GM18505 (cell line): ENCODE data around the gene ARRB2.

Experiments used
- ATAC-seq: cut with Tn5 transposase; IDR thresholded peaks from one replicate; pipeline ENCODE4 v1.9.1; 2021; ENCODE audit not compliant: unreplicated experiment
- POLR2A ChIP-seq: IDR thresholded peaks from 4 replicates; pipeline ENCODE4 v1.6.1; 2011; ENCODE audit warnings: borderline replicate concordance; ENCODE audit not compliant: insufficient read depth, insufficient read length; ENCODE audit errors: extremely low read depth

The ARRB2 gene

DNA sequence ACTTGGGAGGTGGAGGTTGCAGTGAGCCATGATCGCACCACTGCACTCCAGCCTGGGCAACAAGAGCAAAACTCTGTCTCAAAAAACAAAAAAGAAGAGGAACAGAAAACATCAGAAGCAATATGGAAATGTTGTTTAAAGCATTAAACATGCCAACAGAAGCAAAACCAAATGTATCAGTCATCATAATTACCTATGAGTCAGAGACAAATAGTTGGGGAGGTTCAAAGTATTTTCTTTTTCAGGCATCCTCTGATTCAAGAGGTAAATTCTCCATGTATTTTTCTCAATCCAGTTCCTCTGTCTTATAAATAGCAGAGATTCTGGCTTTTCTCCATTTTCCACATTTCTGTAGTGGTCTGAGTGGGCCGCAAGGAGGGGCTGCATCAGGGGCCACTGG, 59.2 kb downstream of the ARRB2 start:
- no peak for ATAC-seq
- TF ChIP-seq POLR2A, result no peak
